PC-9 (cell line): ENCODE measurements around the gene SLC38A1. TPM values are rescaled to one million over a fixed set of nuclear protein-coding genes. Genes with fewer than 3 reads are reported as not detected.

Experiments
- BruUV-seq: library from RNA; stranded (reverse); fragments of 400-500 nt; replicated peaks from 2 replicates; lab custom pipeline; 2021; lab: Mats Ljungman, UMichigan
- CTCF ChIA-PET: fragments of 300-600 bp; sonication (Branson Sonifier 250); formaldehyde crosslinking; loops from one replicate; lab custom pipeline; 2022; ENCODE audit warnings: antibody characterized with exemption; lab: Charles Lee
- POLR2A ChIA-PET: fragments of 300-600 bp; sonication (Branson Sonifier 250); formaldehyde crosslinking; loops from one replicate; lab custom pipeline; 2022; ENCODE audit warnings: antibody characterized with exemption; ENCODE audit not compliant: unreplicated experiment; lab: Charles Lee
- DNase-seq, 2 experiments: peaks; one replicate each; pipeline versions ENCODE4 v3.0.0 to v3.0.0-alpha.2; 2015 to 2022; ENCODE audit warnings: mixed read lengths in 1 of 2
- H2AFZ ChIP-seq: fragments of 200-600 bp; sonication (generic); 2 replicates; pipeline ENCODE4 v1.8.1; 2017; ENCODE audit warnings: antibody characterized with exemption
- H3F3A ChIP-seq: fragments of 200-600 bp; sonication (generic); 2 replicates; pipeline ENCODE4 v1.8.1; 2017; ENCODE audit warnings: antibody characterized with exemption, mild to moderate bottlenecking, low read depth; ENCODE audit not compliant: insufficient read depth
- H3K27ac ChIP-seq: fragments of 200-600 bp; sonication (generic); 2 replicates; pipeline ENCODE4 v1.6.1; 2016; ENCODE audit warnings: mixed run types
- H3K27me3 ChIP-seq: fragments of 200-600 bp; sonication (generic); 2 replicates; pipeline ENCODE4 v1.6.1; 2016; ENCODE audit warnings: low read depth, mixed run types; ENCODE audit not compliant: insufficient read depth
- H3K36me3 ChIP-seq: fragments of 200-600 bp; sonication (generic); 2 replicates; pipeline ENCODE4 v1.6.1; 2016; ENCODE audit warnings: low read depth, mixed run types
- H3K4me1 ChIP-seq: fragments of 200-600 bp; sonication (generic); replicated peaks from 2 replicates; pipeline ENCODE4 v1.6.1; 2016; ENCODE audit warnings: mixed run types; ENCODE audit not compliant: insufficient read depth
- H3K4me2 ChIP-seq: fragments of 200-600 bp; sonication (generic); 2 replicates; pipeline ENCODE4 v1.6.1; 2017; ENCODE audit warnings: mixed run types
- H3K4me3 ChIP-seq: fragments of 200-600 bp; sonication (generic); 2 replicates; pipeline ENCODE4 v1.6.1; 2016; ENCODE audit warnings: mixed run types
- H3K79me2 ChIP-seq: fragments of 200-600 bp; sonication (generic); 2 replicates; pipeline ENCODE4 v1.6.1; 2017; ENCODE audit warnings: low read depth, mixed run types
- H3K9me2 ChIP-seq: fragments of 200-600 bp; sonication (generic); 2 replicates; pipeline ENCODE4 v1.8.1; 2017; ENCODE audit warnings: mild to moderate bottlenecking; ENCODE audit not compliant: insufficient read depth
- H3K9me3 ChIP-seq: fragments of 200-600 bp; sonication (generic); 2 replicates; pipeline ENCODE4 v1.8.1; 2016; ENCODE audit warnings: low read depth; ENCODE audit not compliant: insufficient read depth
- H4K20me1 ChIP-seq: fragments of 200-600 bp; sonication (generic); 2 replicates; pipeline ENCODE4 v1.8.1; 2017; ENCODE audit not compliant: insufficient read depth
- CTCF ChIP-seq: fragments of 200-600 bp; sonication (generic); conservative IDR thresholded peaks from 2 replicates; pipeline ENCODE4 v1.6.1; 2017; ENCODE audit warnings: mixed run types, antibody characterized with exemption, mild to moderate bottlenecking, moderate library complexity
- EZH2 ChIP-seq: fragments of 200-600 bp; sonication (generic); IDR thresholded peaks from 2 replicates; pipeline ENCODE4 v1.8.0; 2017; ENCODE audit warnings: antibody characterized with exemption, low read depth
- intact Hi-C: fragments of 100-400 bp; cut with micrococcal nuclease; formaldehyde crosslinking; loops from one replicate; pipeline ENCODE4 v1.10.0; 2022; ENCODE audit not compliant: unreplicated experiment
- total RNA-seq: library from RNA; stranded (reverse); gene quantifications from 2 replicates; pipeline ENCODE4 v1.2.3, GENCODE V29; 2021

The SLC38A1 gene
- total RNA-seq, 1 experiment from 2014 or later: 131 TPM

- Histone ChIP-seq H4K20me1 (no peaks in the 10 kb centered on the region), H3K4me2 (no peak overlapping the region), H3K36me3 (no peaks in the 10 kb centered on the region), H3F3A (peaks cover 9% of the 10 kb centered on the region; the same call in 1 of the 2 replicates), H3K9me2 (no peaks in the 10 kb centered on the region; the same call in 1 of the 2 replicates), H3K27me3 (no peaks in the 10 kb centered on the region), H3K27ac (no peak overlapping the region), H3K9me3 (peaks cover 8% of the 10 kb centered on the region), H3K4me3 (no peak overlapping the region), H2AFZ (no peak overlapping the region), H3K79me2 (no peaks in the 10 kb centered on the region), H3K4me1 (peaks cover 19% of the 10 kb centered on the region)
- no peak for TF ChIP-seq EZH2
- no peak for TF ChIP-seq CTCF
- no peak for DNase-seq
- CTCF ChIA-PET: interaction anchor here (0.6 kb wide), 2 partner anchors 414 to 1584 kb away, joined by 3 read pairs; no protein-coding TSS in a partner anchor
- POLR2A ChIA-PET: no interaction called here
- no TSS peak for BruUV-seq
- intact Hi-C loops: loop anchor here (2.0 to 10.0 kb wide), 5 partner anchors 115 to 862 kb away; partner anchors contain the start of genes SLC38A1 and SLC38A2
Observed at GRCh38 chr12:46152456-46152855, 116.4 kb downstream of the SLC38A1 start.

DNA sequence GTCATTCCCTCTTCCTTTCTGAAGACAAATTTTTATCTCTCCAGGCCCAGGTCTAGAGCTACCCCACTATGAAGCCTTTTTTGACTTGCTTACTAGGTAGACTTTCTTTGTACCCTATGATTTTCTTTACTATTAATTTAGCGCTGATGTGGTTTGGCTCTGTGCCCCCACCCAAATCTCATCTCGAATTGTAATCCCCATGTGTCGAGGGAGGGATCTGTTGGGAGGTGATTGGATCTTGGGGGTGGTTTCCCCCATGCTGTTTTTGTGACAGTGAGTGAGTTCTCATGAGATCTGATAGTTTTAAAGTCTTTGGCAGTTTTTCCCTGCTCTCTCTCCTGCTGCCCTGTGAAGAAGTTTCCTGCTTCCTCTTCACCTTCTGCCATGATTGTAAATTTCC is 118.1 kb downstream of the SLC38A1 start:
- Histone ChIP-seq H3K27me3 (no peaks in the 10 kb centered on the region), H3F3A (peaks cover 9% of the 10 kb centered on the region; the same call in 1 of the 2 replicates), H2AFZ (no peak overlapping the region), H4K20me1 (no peaks in the 10 kb centered on the region), H3K36me3 (no peaks in the 10 kb centered on the region), H3K9me3 (no peaks in the 10 kb centered on the region), H3K79me2 (no peaks in the 10 kb centered on the region), H3K9me2 (no peaks in the 10 kb centered on the region; the same call in 1 of the 2 replicates), H3K4me3 (no peak overlapping the region), H3K4me2 (no peak overlapping the region), H3K27ac (no peak overlapping the region), H3K4me1 (peaks cover 19% of the 10 kb centered on the region)
- DNase-seq: no peak
- no TSS peak for BruUV-seq
- POLR2A ChIA-PET: no interaction called here
- intact Hi-C loops: loop anchor here (5.0 to 10.0 kb wide), 4 partner anchors 117 to 864 kb away; partner anchors contain the start of gene SLC38A1
- CTCF ChIA-PET: no interaction called here
- TF ChIP-seq CTCF: no peak
- no peak for TF ChIP-seq EZH2

GRCh38 chr12:46149905-46150304 is 118.9 kb downstream of the SLC38A1 start:
- Histone ChIP-seq H3K79me2 (no peaks in the 10 kb centered on the region), H3F3A (peaks cover 9% of the 10 kb centered on the region; the same call in 1 of the 2 replicates), H3K4me2 (no peak overlapping the region), H3K36me3 (no peaks in the 10 kb centered on the region), H3K9me3 (no peaks in the 10 kb centered on the region), H3K9me2 (no peaks in the 10 kb centered on the region; the same call in 1 of the 2 replicates), H3K27me3 (no peaks in the 10 kb centered on the region), H3K4me3 (no peak overlapping the region), H2AFZ (no peak overlapping the region), H4K20me1 (no peaks in the 10 kb centered on the region), H3K27ac (no peak overlapping the region), H3K4me1 (peaks cover 19% of the 10 kb centered on the region)
- POLR2A ChIA-PET: interaction anchor here (0.6 kb wide), 1 partner anchor 10 kb away, joined by 8 read pairs; no protein-coding TSS in a partner anchor
- CTCF ChIA-PET: interaction anchor here (0.5 kb wide), 1 partner anchor 198 kb away, joined by 3 read pairs; no protein-coding TSS in a partner anchor
- no TSS peak for BruUV-seq
- no peak for TF ChIP-seq EZH2
- TF ChIP-seq CTCF: no peak
- no peak for DNase-seq
- intact Hi-C loops: loop anchor here (5.0 to 10.0 kb wide), 4 partner anchors 117 to 865 kb away; partner anchors contain the start of gene SLC38A1
